Stimulated activated CD8-positive, alpha-beta memory T cell treated with anti-CD3 and anti-CD28 coated beads, Interleukin-15, amount 100 ng/mL, for 48 hours (primary cell): ENCODE results near the gene SEPTIN1.
"Not testable (repeated sequence)": the region's sequence is repeated elsewhere in the genome, so short reads cannot be mapped to it uniquely, and the experiment has no call there.

ENCODE experiments used
- DNase-seq, 2 donors: peaks; one replicate each; pipeline ENCODE4 v3.0.0-alpha.2; 2020; ENCODE audit warnings: low read depth in 2 of 2

SEPTIN1 gene

GRCh38 chr16:30341971-30342370 is 40.4 kb downstream of the SEPTIN1 start:
- not testable (repeated sequence) for DNase-seq

GRCh38 chr16:30340621-30341020 is 41.7 kb downstream of the SEPTIN1 start:
- no peak for DNase-seq

GRCh38 chr16:30338715-30339114 is 43.6 kb downstream of the SEPTIN1 start:
- not testable (repeated sequence) for DNase-seq

- DNase-seq = not testable (repeated sequence)
Measured at GRCh38 chr16:30337964-30338357, 44.4 kb downstream of the SEPTIN1 start.

GRCh38 chr16:30335598-30336474 is 46.5 kb downstream of the SEPTIN1 start:
- DNase-seq = no peak

- peak; percentile 78 to 79 for DNase-seq
Measured at GRCh38 chr16:30335028-30335597, 47.2 kb downstream of the SEPTIN1 start.

- peak; percentile 81 for DNase-seq
Measured at GRCh38 chr16:30334473-30334989, 47.8 kb downstream of the SEPTIN1 start.
